H1 (cell line): ENCODE results near the gene IQCE. TPM values are rescaled to one million over a fixed set of nuclear protein-coding genes. Genes with fewer than 3 reads are reported as not detected.
A peak's percentile ranks its signal among the peaks of the same experiment; 100 is the strongest.

Experiments used
- CTCF ChIA-PET: fragments of 300-600 bp; sonication (Branson Sonifier 250); formaldehyde crosslinking; loops from one replicate; lab custom pipeline; 2021; ENCODE audit not compliant: partially characterized antibody; lab: Charles Lee
- POLR2A ChIA-PET: fragments of 300-600 bp; sonication (Branson Sonifier 250); formaldehyde crosslinking; loops from one replicate; lab custom pipeline; 2021; ENCODE audit warnings: inconsistent platforms; ENCODE audit not compliant: partially characterized antibody; lab: Charles Lee
- DNase-seq, 2 experiments: peaks; one replicate each; pipeline versions ENCODE4 v3.0.0 to v3.0.0-alpha.2; 2010 to 2022; ENCODE audit warnings: low spot score in 2 of 2, low read depth in 1 of 2, mixed read lengths in 1 of 2
- FAIRE-seq: peaks from 2 replicates; lab custom pipeline; 2011; peaks lifted over from hg19 to GRCh38; lab: Jason Lieb, UNC
- H2AFZ ChIP-seq: 2 replicates; pipeline ENCODE4 v1.8.1; 2012; ENCODE audit warnings: low read length, inconsistent platforms
- H2AK5ac ChIP-seq: 2 replicates; pipeline ENCODE4 v1.6.1; 2013; ENCODE audit warnings: low read depth, low read length
- H2BK120ac ChIP-seq: replicated peaks from 2 replicates; pipeline ENCODE3; 2013; ENCODE audit warnings: low read depth, low read length, inconsistent platforms
- H2BK12ac ChIP-seq: 2 replicates; pipeline ENCODE4 v1.6.1; 2013; ENCODE audit warnings: low read depth, low read length
- H2BK15ac ChIP-seq: 2 replicates; pipeline ENCODE4 v1.6.1; 2013; ENCODE audit warnings: low read length
- H2BK20ac ChIP-seq: 2 replicates; pipeline ENCODE4 v1.6.1; 2013; ENCODE audit warnings: low read length
- H2BK5ac ChIP-seq: 2 replicates; pipeline ENCODE4 v1.6.1; 2013; ENCODE audit warnings: low read depth, low read length
- H3K14ac ChIP-seq: 2 replicates; pipeline ENCODE4 v1.6.1; 2013; ENCODE audit warnings: inconsistent platforms; ENCODE audit not compliant: insufficient read length
- H3K18ac ChIP-seq: 2 replicates; pipeline ENCODE4 v1.6.1; 2013; ENCODE audit warnings: low read length; ENCODE audit errors: extremely low read depth
- H3K23ac ChIP-seq: 2 replicates; pipeline ENCODE4 v1.6.1; 2013; ENCODE audit warnings: inconsistent platforms; ENCODE audit not compliant: insufficient read length
- H3K23me2 ChIP-seq: 2 replicates; pipeline ENCODE4 v1.6.1; 2013; ENCODE audit warnings: low read depth, low read length
- H3K27ac ChIP-seq: 2 replicates; pipeline ENCODE4 v1.6.1; 2011; ENCODE audit warnings: low read depth, low read length, inconsistent platforms
- H3K27me3 ChIP-seq, 4 experiments: replicated peaks in 1 of 4; 1 replicate in 1 of 4; 2 replicates in 3 of 4; pipeline versions ENCODE4 v1.6.1 to v1.8.1; 2011 to 2013; ENCODE audit warnings: low read length in 3 of 4, mild to moderate bottlenecking in 3 of 4, inconsistent platforms in 2 of 4, mixed read lengths in 2 of 4, moderate library complexity in 1 of 4; ENCODE audit not compliant: control insufficient read depth in 3 of 4, insufficient read depth in 3 of 4; ENCODE audit errors: extremely low read depth in 1 of 4
- H3K36me3 ChIP-seq, 4 experiments: 2 replicates each; pipeline versions ENCODE4 v1.6.1 to v1.8.1; 2011 to 2013; ENCODE audit warnings: mild to moderate bottlenecking in 4 of 4, low read length in 3 of 4, moderate library complexity in 2 of 4, control low read depth in 1 of 4, inconsistent platforms in 1 of 4; ENCODE audit not compliant: insufficient read depth in 4 of 4, control insufficient read depth in 2 of 4
- H3K4ac ChIP-seq: replicated peaks from 2 replicates; pipeline ENCODE3; 2013; ENCODE audit warnings: low read length, low read depth, mixed read lengths, inconsistent platforms; ENCODE audit not compliant: insufficient read length
- H3K4me1 ChIP-seq, 4 experiments: replicated peaks in 1 of 4; 1 replicate in 1 of 4; 2 replicates in 3 of 4; pipeline versions ENCODE4 v1.6.1 to v1.8.1; 2011 to 2013; ENCODE audit warnings: low read length in 3 of 4, inconsistent platforms in 2 of 4, mixed read lengths in 1 of 4; ENCODE audit not compliant: insufficient read depth in 4 of 4, control insufficient read depth in 3 of 4
- H3K4me2 ChIP-seq, 2 experiments: 2 replicates each; pipeline versions ENCODE4 v1.6.1 to v1.8.1; 2011 to 2013; ENCODE audit warnings: low read depth in 2 of 2, low read length in 2 of 2, control low read depth in 1 of 2, inconsistent platforms in 1 of 2, mild to moderate bottlenecking in 1 of 2; ENCODE audit not compliant: insufficient read depth in 1 of 2
- H3K4me3 ChIP-seq, 4 experiments: fragments of 200-600, 300-600 bp in 1 of 4; sonication (generic), shearing (Covaris generic), sonication (Bioruptor Twin) in 1 of 4; 2 replicates each; pipeline versions ENCODE4 v1.5.1 to v1.8.1; 2011 to 2016; ENCODE audit warnings: low read length in 4 of 4, low read depth in 3 of 4, control low read depth in 2 of 4, inconsistent platforms in 2 of 4, mild to moderate bottlenecking in 2 of 4, mixed read lengths in 1 of 4, moderate library complexity in 1 of 4; ENCODE audit not compliant: insufficient read depth in 2 of 4; ENCODE audit errors: extremely low read depth in 1 of 4
- H3K56ac ChIP-seq: replicated peaks from 2 replicates; pipeline ENCODE3; 2013; ENCODE audit warnings: low read depth, mild to moderate bottlenecking, mixed read lengths, low read length, inconsistent platforms; ENCODE audit not compliant: insufficient read length
- H3K79me1 ChIP-seq: 2 replicates; pipeline ENCODE4 v1.6.1; 2013; ENCODE audit warnings: low read depth, low read length, control low read depth
- H3K79me2 ChIP-seq, 2 experiments: 2 replicates each; pipeline versions ENCODE4 v1.6.1 to v1.8.1; 2012 to 2013; ENCODE audit warnings: low read length in 2 of 2, mild to moderate bottlenecking in 2 of 2, inconsistent platforms in 1 of 2; ENCODE audit not compliant: insufficient read depth in 2 of 2, control insufficient read depth in 1 of 2
- H3K9ac ChIP-seq, 4 experiments: replicated peaks in 1 of 4; 1 replicate in 1 of 4; 2 replicates in 3 of 4; pipeline versions ENCODE4 v1.6.1 to v1.8.1; 2011 to 2013; ENCODE audit warnings: low read depth in 3 of 4, low read length in 3 of 4, control low read depth in 2 of 4, mild to moderate bottlenecking in 2 of 4, moderate library complexity in 2 of 4, inconsistent platforms in 1 of 4; ENCODE audit errors: extremely low read depth in 1 of 4
- H3K9me3 ChIP-seq, 2 experiments: 2 replicates each; pipeline versions ENCODE4 v1.6.1 to v1.8.1; 2012 to 2013; ENCODE audit warnings: mild to moderate bottlenecking in 2 of 2, moderate library complexity in 2 of 2, control low read depth in 1 of 2, inconsistent platforms in 1 of 2, low read depth in 1 of 2, low read length in 1 of 2, mixed read lengths in 1 of 2; ENCODE audit not compliant: insufficient read depth in 2 of 2
- H4K20me1 ChIP-seq, 2 experiments: replicated peaks in 1 of 2; 2 replicates each; pipeline versions ENCODE3 to v1.8.1; 2011 to 2013; ENCODE audit warnings: inconsistent platforms in 2 of 2, low read length in 2 of 2, mild to moderate bottlenecking in 1 of 2; ENCODE audit not compliant: insufficient read depth in 2 of 2, control insufficient read depth in 1 of 2
- H4K5ac ChIP-seq: 2 replicates; pipeline ENCODE4 v1.6.1; 2013; ENCODE audit warnings: low read length, low read depth, mixed read lengths, inconsistent platforms; ENCODE audit not compliant: insufficient read length
- H4K8ac ChIP-seq: 2 replicates; pipeline ENCODE4 v1.8.0; 2013; ENCODE audit warnings: mild to moderate bottlenecking, moderate library complexity, low read length, inconsistent platforms; ENCODE audit not compliant: insufficient read depth; ENCODE audit errors: extremely low read depth
- H4K91ac ChIP-seq: replicated peaks from 2 replicates; pipeline ENCODE3; 2013; ENCODE audit warnings: low read length, mixed read lengths, inconsistent platforms; ENCODE audit not compliant: insufficient read length
- HDAC2 ChIP-seq, 2 experiments: fragments of 300-600 bp in 1 of 2; sonication (generic) in 1 of 2; IDR thresholded peaks; 2 replicates each; pipeline ENCODE4 v1.6.1; 2011 to 2012; ENCODE audit warnings: low read depth in 2 of 2, low read length in 2 of 2, mild to moderate bottlenecking in 2 of 2, moderate library complexity in 2 of 2, borderline replicate concordance in 1 of 2, inconsistent platforms in 1 of 2
- WGBS, 2 experiments: shearing (Covaris generic) in 1 of 2; methylation state at CpG; one replicate each; pipeline versions ENCODE4 v1.1.6 to v1.1.7; 2013 to 2015; ENCODE audit warnings: low lambda C conversion rate in 2 of 2, mixed read lengths in 2 of 2, inconsistent platforms in 1 of 2, low coverage in 1 of 2, missing lambda C conversion rate in 1 of 2; ENCODE audit not compliant: insufficient replicate concordance in 2 of 2, insufficient coverage in 1 of 2, insufficient read length in 1 of 2; ENCODE audit errors: extremely low coverage in 1 of 2, missing lambda C conversion rate in 1 of 2; 5-methylcytosine and 5-hydroxymethylcytosine counted together
- polyA plus RNA-seq, 7 experiments: library from polyadenylated mRNA; depleted of rRNA in 3 of 7; stranded (reverse) in 5 of 7; unstranded in 2 of 7; fragments of >200 nt in 5 of 7; fragments of 200-250 nt in 2 of 7; gene quantifications; 1 replicate in 5 of 7; 2 replicates in 1 of 7; 4 replicates in 1 of 7; pipeline versions ENCODE4 v1.2.1 to v1.2.3, GENCODE V29; 2011 to 2013; ENCODE audit warnings: missing spikeins in 2 of 7, mixed read lengths in 2 of 7
- total RNA-seq: library from RNA; stranded (reverse); fragmentation: NEBNext Ultra II Directional; extraction: Animal tissue kit (Norgen Biotek cat#: 25700); gene quantifications from 2 replicates; pipeline ENCODE4 v1.2.1, GENCODE V29; 2021

Gene IQCE
- total and polyA plus RNA-seq, 2 of the 8 experiments (the other 6 are each of a cell fraction or from before 2014, with no cell fraction given) = 2.2 to 4.9 TPM

DNA sequence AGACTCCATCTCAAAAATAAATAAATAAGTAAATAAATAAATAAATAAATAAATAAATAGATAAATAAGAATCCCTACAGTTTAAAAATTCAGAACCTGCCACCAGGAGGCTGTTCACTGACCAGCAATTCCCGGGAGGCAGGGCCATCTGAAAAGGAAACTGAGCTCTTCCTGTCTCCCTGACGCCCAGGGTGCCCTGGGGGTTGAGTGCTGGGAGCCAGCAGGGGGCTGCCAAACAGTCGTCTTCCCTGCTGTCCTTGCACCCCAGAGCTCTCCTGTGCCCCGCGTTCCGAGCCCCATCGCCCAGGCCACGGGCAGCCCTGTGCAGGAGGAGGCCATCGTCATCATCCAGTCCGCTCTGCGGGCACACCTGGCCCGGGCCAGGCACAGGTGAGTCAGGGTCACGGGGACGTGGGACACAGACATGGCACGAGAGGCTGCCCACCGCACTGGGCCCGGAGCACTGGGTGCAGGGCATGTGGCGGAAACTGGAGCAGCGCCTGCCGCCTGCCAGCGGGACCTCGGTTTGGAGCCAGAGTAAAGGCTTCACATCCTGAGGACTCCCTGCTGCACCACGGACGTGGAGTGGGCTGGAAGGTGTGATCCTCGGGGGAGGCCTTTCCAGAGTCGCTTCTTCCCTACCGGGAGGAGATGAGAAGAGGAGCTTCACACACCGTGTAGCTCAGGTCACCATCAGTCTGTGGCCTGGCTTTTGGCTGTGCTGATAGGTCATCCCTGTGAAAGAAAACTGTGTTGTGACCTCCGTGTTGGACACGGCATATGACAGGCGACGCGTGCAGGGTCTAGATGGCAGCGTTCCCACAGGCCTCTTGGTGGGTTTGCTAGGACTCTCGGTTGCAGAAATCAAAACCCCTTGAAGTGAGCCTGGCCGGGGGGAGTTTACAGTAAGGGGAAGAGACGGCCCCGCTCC is 47.1 kb downstream of the IQCE start:
- Histone ChIP-seq H2BK15ac (0 out of 2 replicates have a peak overlapping the region, but pooled peaks have one; percentile 16), H2BK5ac (no peak overlapping the region; the same call in 1 of the 2 replicates), H3K56ac (no peak overlapping the region), H4K20me1 (no peaks in the 10 kb centered on the region), H3K79me2 (no peaks in the 10 kb centered on the region), H3K4me1 (peaks cover 0 to 8% (median under 1%) of the 10 kb centered on the region in 4 experiments; a peak in 3 of 7 replicates), H3K4me2 (no peak overlapping the region), H3K27me3 (no peaks in the 10 kb centered on the region), H3K14ac (no peak overlapping the region), H3K4me3 (no peak overlapping the region), H2BK20ac (no peak overlapping the region), H2BK12ac (no peak overlapping the region), H3K18ac (no peak overlapping the region), H3K23ac (no peak overlapping the region), H3K9ac (no peak overlapping the region), H2BK120ac (no peak overlapping the region), H3K36me3 (no peaks in the 10 kb centered on the region), H3K4ac (no peak overlapping the region), H2AK5ac (no peak overlapping the region), H4K91ac (no peak overlapping the region), H3K79me1 (no peaks in the 10 kb centered on the region; the same call in 1 of the 2 replicates), H3K9me3 (no peaks in the 10 kb centered on the region), H4K8ac (peak overlapping the region; percentile 23), H3K27ac (no peak overlapping the region), H3K23me2 (no peaks in the 10 kb centered on the region), H4K5ac (peak overlapping the region; percentile 30), H2AFZ (no peak overlapping the region)
- no peak for DNase-seq
- WGBS, 2 experiments = 93% methylated on average over 37 of the region's 38 CpGs; no CpG with 5 or more reads in 1 of the 2 experiments
- ChIA-PET CTCF (interaction anchor here (0.6 to 5.7 kb wide), 25 partner anchors 8 to 154 kb away, joined by 3 to 30 read pairs (median 6); partner anchors contain the start of gene TTYH3), POLR2A (interaction anchor here (1.2 to 2.0 kb wide), 2 partner anchors 39 to 61 kb away, joined by 3 to 9 read pairs; no protein-coding TSS in a partner anchor)
- TF ChIP-seq HDAC2 (IDR thresholded peaks at IDR 0.05; ENCODE audit: borderline replicate concordance in 1 of 2, low read depth in 2 of 2, low read length in 2 of 2) = no peak
- no peak for FAIRE-seq
